DOHH2 (cell line): ENCODE data around the gene ANP32E.
"Not testable (repeated sequence)": the region's sequence is repeated elsewhere in the genome, so short reads cannot be mapped to it uniquely, and the experiment has no call there.

Experiments used
- H3F3A ChIP-seq: fragments of 200-600 bp; sonication (generic), shearing (Covaris generic); 2 replicates; pipeline ENCODE4 v1.6.0; 2016; ENCODE audit warnings: antibody characterized with exemption, mild to moderate bottlenecking; ENCODE audit not compliant: control insufficient read depth, insufficient read depth
- H3K27ac ChIP-seq: fragments of 200-600 bp; sonication (generic); 2 replicates; pipeline ENCODE4 v1.5.1; 2014; ENCODE audit warnings: low read depth, mild to moderate bottlenecking, low read length, moderate library complexity
- H3K27me3 ChIP-seq: fragments of 200-600 bp; sonication (generic); 2 replicates; pipeline ENCODE4 v1.6.1; 2014; ENCODE audit warnings: mild to moderate bottlenecking, low read length, mixed read lengths; ENCODE audit not compliant: control insufficient read depth
- H3K36me3 ChIP-seq: fragments of 200-600 bp; sonication (generic); 2 replicates; pipeline ENCODE4 v1.6.1; 2014; ENCODE audit warnings: mild to moderate bottlenecking, low read length, moderate library complexity, mixed read lengths; ENCODE audit not compliant: control insufficient read depth
- H3K4me1 ChIP-seq: fragments of 200-600 bp; sonication (generic); 2 replicates; pipeline ENCODE4 v1.6.1; 2014; ENCODE audit warnings: mild to moderate bottlenecking, low read length, mixed read lengths; ENCODE audit not compliant: control insufficient read depth
- H3K4me2 ChIP-seq: fragments of 200-600 bp; sonication (generic); 2 replicates; pipeline ENCODE4 v1.6.0; 2014; ENCODE audit warnings: mild to moderate bottlenecking, low read length, moderate library complexity
- H3K4me3 ChIP-seq: fragments of 200-600 bp; sonication (generic); 2 replicates; pipeline ENCODE4 v1.5.1; 2014; ENCODE audit warnings: mild to moderate bottlenecking, low read length, mixed read lengths
- H3K79me2 ChIP-seq: fragments of 200-600 bp; sonication (generic); 2 replicates; pipeline ENCODE4 v1.6.1; 2014; ENCODE audit warnings: mild to moderate bottlenecking, low read length, mixed read lengths; ENCODE audit not compliant: control insufficient read depth
- H3K9me2 ChIP-seq: fragments of 200-600 bp; sonication (generic); replicated peaks from 2 replicates; pipeline ENCODE4 v1.6.1; 2014; ENCODE audit warnings: mild to moderate bottlenecking, low read length, mixed read lengths; ENCODE audit not compliant: control insufficient read depth
- H3K9me3 ChIP-seq: fragments of 200-600 bp; sonication (generic); 2 replicates; pipeline ENCODE4 v1.6.1; 2014; ENCODE audit warnings: antibody characterized with exemption, low read length, mixed read lengths; ENCODE audit not compliant: control insufficient read depth, insufficient read depth
- H4K20me1 ChIP-seq: fragments of 200-600 bp; sonication (generic); 2 replicates; pipeline ENCODE4 v1.6.0; 2014; ENCODE audit warnings: low read depth, mild to moderate bottlenecking, antibody characterized with exemption, low read length, moderate library complexity; ENCODE audit not compliant: control insufficient read depth, insufficient read depth
- CTCF ChIP-seq: fragments of 200-600 bp; sonication (generic); IDR thresholded peaks from one replicate; pipeline ENCODE4 v1.5.1; 2014; ENCODE audit warnings: antibody characterized with exemption, mild to moderate bottlenecking, low read depth, low read length; ENCODE audit not compliant: poor library complexity, severe bottlenecking
- EZH2phosphoT487 ChIP-seq: fragments of 200-600 bp; sonication (generic); IDR thresholded peaks from 2 replicates; pipeline ENCODE4 v1.6.1; 2017; ENCODE audit warnings: borderline replicate concordance, mild to moderate bottlenecking, antibody characterized with exemption, low read length, moderate library complexity, mixed read lengths

Gene ANP32E

GRCh38 chr1:150243003-150243402 is 7.1 kb upstream of the ANP32E start:
- H3K79me2 ChIP-seq, result no peaks in the 10 kb centered on the region
- no peaks in the 10 kb centered on the region for H3K27me3 ChIP-seq
- H3K4me1 ChIP-seq, result no peaks in the 10 kb centered on the region

DNA sequence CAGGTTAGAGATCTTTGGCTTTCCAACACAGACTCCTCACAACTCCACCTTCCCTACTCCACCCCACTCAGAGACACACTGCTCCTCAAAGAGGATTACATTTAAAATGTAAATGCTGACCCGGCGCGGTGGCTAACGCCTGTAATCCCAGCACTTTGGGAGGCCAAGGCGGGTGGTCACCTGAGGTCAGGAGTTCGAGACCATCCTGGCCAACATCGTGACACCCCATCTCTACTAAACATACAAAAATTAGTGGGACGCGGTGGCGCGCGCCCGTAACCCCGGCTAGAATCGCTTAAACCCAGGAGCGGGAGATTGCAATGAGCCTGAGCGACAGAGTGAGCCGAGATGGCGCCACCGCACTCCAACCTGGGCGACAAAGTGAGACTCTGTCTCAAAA is 1.8 kb upstream of the ANP32E start:
- Histone ChIP-seq H4K20me1 (peaks cover 4% of the 10 kb centered on the region; the same call in 1 of the 2 replicates), H3K79me2 (peaks cover 40% of the 10 kb centered on the region), H3K4me1 (peaks cover 22% of the 10 kb centered on the region), H3F3A (peaks cover 3% of the 10 kb centered on the region; the same call in 1 of the 2 replicates), H3K4me3 (no peak overlapping the region), H3K36me3 (peaks cover 30% of the 10 kb centered on the region), H3K27me3 (no peaks in the 10 kb centered on the region), H3K4me2 (no peak overlapping the region), H3K9me2 (no peaks in the 10 kb centered on the region), H3K9me3 (no peaks in the 10 kb centered on the region), H3K27ac (no peak overlapping the region)
- no peak for TF ChIP-seq CTCF
- no peak for TF ChIP-seq EZH2phosphoT487

More at GRCh38 chr1:150243003-150243402, 7.1 kb upstream of the ANP32E start:
- Histone ChIP-seq H3K4me2 (no peak overlapping the region), H3K9me3 (no peaks in the 10 kb centered on the region), H3K36me3 (no peaks in the 10 kb centered on the region), H3K9me2 (no peaks in the 10 kb centered on the region), H3K27ac (no peak overlapping the region), H4K20me1 (no peaks in the 10 kb centered on the region), H3F3A (no peaks in the 10 kb centered on the region), H3K4me3 (no peak overlapping the region)
- TF ChIP-seq CTCF, result no peak
- TF ChIP-seq EZH2phosphoT487, result no peak

GRCh38 chr1:150237176-150237575 is 1.3 kb upstream of the ANP32E start:
- H3K9me3 ChIP-seq, H3F3A ChIP-seq, H3K27me3 ChIP-seq, H3K9me2 ChIP-seq, H4K20me1 ChIP-seq: not testable (repeated sequence)
- peaks cover 24% of the 10 kb centered on the region for H3K4me1 ChIP-seq
- H3K79me2 ChIP-seq, result peaks cover 45% of the 10 kb centered on the region
- H3K27ac ChIP-seq, result peak overlapping the region; percentile 89
- H3K36me3 ChIP-seq, result peaks cover 33% of the 10 kb centered on the region
- peak overlapping the region; percentile 88 for H3K4me2 ChIP-seq
- H3K4me3 ChIP-seq, result peak overlapping the region; percentile 95

DNA sequence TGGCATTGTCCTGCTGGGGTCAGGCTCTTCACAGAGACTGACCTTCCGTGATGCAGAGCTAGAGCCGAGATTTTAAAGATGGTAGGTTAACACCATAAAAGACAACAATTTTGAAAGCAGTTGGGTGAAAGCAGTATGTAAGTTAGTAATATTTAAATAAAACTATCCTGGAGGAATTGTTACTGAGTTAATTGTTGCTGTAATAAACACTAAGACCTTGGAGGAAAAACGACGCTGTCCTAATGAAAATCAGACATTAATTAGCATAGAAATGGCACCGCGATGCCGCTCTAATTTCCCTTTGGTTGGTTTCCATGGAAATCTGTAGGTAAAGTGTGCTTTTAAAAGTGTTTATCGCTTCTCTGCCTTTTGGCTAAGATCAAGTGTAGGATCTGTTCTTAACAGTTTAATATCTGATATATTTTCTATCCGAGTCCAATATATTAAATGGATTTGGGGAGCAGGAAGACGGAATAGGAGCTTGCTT is 745 bp upstream of the ANP32E start:
- H3F3A ChIP-seq, result peaks cover 3% of the 10 kb centered on the region; the same call in 1 of the 2 replicates
- no peaks in the 10 kb centered on the region for H3K9me2 ChIP-seq
- peaks cover 4% of the 10 kb centered on the region; the same call in 1 of the 2 replicates for H4K20me1 ChIP-seq
- H3K4me2 ChIP-seq, result peak overlapping the region; percentile 88
- peaks cover 24% of the 10 kb centered on the region for H3K4me1 ChIP-seq
- H3K27me3 ChIP-seq, result no peaks in the 10 kb centered on the region
- peaks cover 36% of the 10 kb centered on the region for H3K36me3 ChIP-seq
- TF ChIP-seq CTCF (no peak), EZH2phosphoT487 (no peak)
- peak overlapping the region; percentile 89 for H3K27ac ChIP-seq
- peak overlapping the region; percentile 95 for H3K4me3 ChIP-seq
- H3K79me2 ChIP-seq, result peaks cover 50% of the 10 kb centered on the region
- H3K9me3 ChIP-seq, result no peaks in the 10 kb centered on the region
